GM12878 (cell line): Measurements from ENCODE around the gene PPP2R5C. TPM values are rescaled to one million over a fixed set of nuclear protein-coding genes. Genes with fewer than 3 reads are reported as not detected.
A peak's percentile ranks its signal among the peaks of the same experiment; 100 is the strongest.

Experiments used
- ATAC-seq: fragments of 200-7000 bp; cut with Tn5 transposase; 3 replicates; pipeline ENCODE4 v1.9.1; 2020; ENCODE audit warnings: mild to moderate bottlenecking, moderate library complexity
- BruUV-seq: library from RNA; stranded (reverse); fragments of 400-500 nt; replicated peaks from 2 replicates; lab custom pipeline; 2021; lab: Mats Ljungman, UMichigan
- CTCF ChIA-PET: fragments of 300-600 bp; sonication (Branson Sonifier 250); formaldehyde crosslinking; extraction: SDS; loops from one replicate; lab custom pipeline; 2021; ENCODE audit warnings: inconsistent platforms; lab: Yijun Ruan, JAX
- POLR2A ChIA-PET: fragments of 350-600 bp; formaldehyde crosslinking; extraction: SDS; loops from one replicate; lab custom pipeline; 2021; ENCODE audit warnings: inconsistent platforms; lab: Charles Lee
- RAD21 ChIA-PET: fragments of 300-600 bp; sonication (Branson Sonifier 250); formaldehyde crosslinking; loops from one replicate; lab custom pipeline; 2023; ENCODE audit warnings: antibody characterized with exemption; ENCODE audit not compliant: unreplicated experiment; lab: Charles Lee
- SMC1A ChIA-PET: fragments of 300-600 bp; sonication (Branson Sonifier 250); formaldehyde crosslinking; loops from one replicate; lab custom pipeline; 2023; ENCODE audit not compliant: unreplicated experiment, uncharacterized antibody; lab: Charles Lee
- DNase-seq: peaks from one replicate; pipeline ENCODE4 v3.0.0-alpha.2; 2011; ENCODE audit warnings: low read depth, low spot score
- FAIRE-seq: peaks from 3 replicates; lab custom pipeline; 2011; peaks lifted over from hg19 to GRCh38; lab: Jason Lieb, UNC
- H2AFZ ChIP-seq: 2 replicates; pipeline ENCODE4 v1.6.0; 2011; ENCODE audit warnings: low read depth, low read length, control low read depth; ENCODE audit not compliant: control insufficient read depth
- H3K27ac ChIP-seq: 2 replicates; pipeline ENCODE4 v1.5.1; 2011; ENCODE audit warnings: control low read depth; ENCODE audit not compliant: control insufficient read depth, insufficient read depth
- H3K27me3 ChIP-seq, 2 experiments: replicated peaks in 1 of 2; 2 replicates each; pipeline versions ENCODE4 v1.6.0 to v1.6.1; 2011; ENCODE audit warnings: low read length in 1 of 2; ENCODE audit not compliant: control insufficient read depth in 2 of 2, insufficient read depth in 2 of 2
- H3K36me3 ChIP-seq, 2 experiments: 2 replicates each; pipeline ENCODE4 v1.5.1; 2011; ENCODE audit warnings: low read length in 1 of 2; ENCODE audit not compliant: control insufficient read depth in 2 of 2, insufficient read depth in 2 of 2
- H3K4me1 ChIP-seq: 2 replicates; pipeline ENCODE4 v1.6.1; 2011; ENCODE audit warnings: mild to moderate bottlenecking, low read length, moderate library complexity, mixed read lengths; ENCODE audit not compliant: control insufficient read depth, insufficient read depth
- H3K4me2 ChIP-seq: 2 replicates; pipeline ENCODE4 v1.6.0; 2011; ENCODE audit warnings: control low read depth; ENCODE audit not compliant: control insufficient read depth, insufficient read depth
- H3K4me3 ChIP-seq: fragments of 200-600 bp; sonication (generic); 2 replicates; pipeline ENCODE4 v1.5.1; 2016
- H3K79me2 ChIP-seq: 2 replicates; pipeline ENCODE4 v1.6.0; 2011; ENCODE audit warnings: low read length; ENCODE audit not compliant: control insufficient read depth, insufficient read depth
- H3K9ac ChIP-seq: 2 replicates; pipeline ENCODE4 v1.8.0; 2011; ENCODE audit warnings: low read length, control low read depth, mixed read lengths; ENCODE audit not compliant: control insufficient read depth, insufficient read depth
- H3K9me3 ChIP-seq: replicated peaks from 3 replicates; pipeline ENCODE4 v1.5.1; 2011; ENCODE audit warnings: mild to moderate bottlenecking, low read length; ENCODE audit not compliant: control insufficient read depth, insufficient read depth
- H4K20me1 ChIP-seq: 2 replicates; pipeline ENCODE4 v1.6.0; 2011; ENCODE audit not compliant: control insufficient read depth, insufficient read depth
- DPF2 ChIP-seq: fragments of 450-650 bp; IDR thresholded peaks from 2 replicates; pipeline ENCODE4 v1.6.1; 2017; ENCODE audit warnings: mild to moderate bottlenecking
- EZH2 ChIP-seq: IDR thresholded peaks from 2 replicates; pipeline ENCODE4 v1.6.1; 2012; ENCODE audit warnings: low read depth, mild to moderate bottlenecking, control low read depth, inconsistent platforms, low read length, borderline replicate concordance; ENCODE audit not compliant: control insufficient read depth
- PAX5 ChIP-seq: IDR thresholded peaks from 2 replicates; pipeline ENCODE4 v1.6.1; 2011; ENCODE audit warnings: low read depth, low read length, borderline replicate concordance
- RB1 ChIP-seq: fragments of 450-650 bp; formaldehyde crosslinking; IDR thresholded peaks from 2 replicates; pipeline ENCODE4 v1.6.1; 2017; ENCODE audit warnings: mild to moderate bottlenecking, borderline replicate concordance
- WGBS: methylation state at CpG from one replicate; pipeline ENCODE4 v1.1.6; 2016; ENCODE audit warnings: low lambda C conversion rate; ENCODE audit not compliant: insufficient replicate concordance, insufficient coverage; ENCODE audit errors: missing lambda C conversion rate; 5-methylcytosine and 5-hydroxymethylcytosine counted together
- in situ Hi-C: fragments of 300-500 bp; cut with MboI; formaldehyde crosslinking; loops from 9 replicates; pipeline ENCODE4 v1.14.3; 2018; ENCODE audit warnings: mixed read lengths
- intact Hi-C: fragments of 100-400 bp; cut with micrococcal nuclease; formaldehyde crosslinking; loops from one replicate; pipeline ENCODE4 v1.14.2; 2022; ENCODE audit not compliant: unreplicated experiment
- polyA plus RNA-seq, 11 experiments: library from polyadenylated mRNA; depleted of rRNA in 4 of 11; unstranded in 6 of 11; stranded (reverse) in 5 of 11; fragments of >200 nt; fragmentation: Nextera tagmentation in 4 of 11; fragmentation: Illumina TruSeq in 1 of 11; extraction: Ambion mirVana in 4 of 11; extraction: Trizol in 1 of 11; gene quantifications; 1 replicate in 1 of 11; 2 replicates in 10 of 11; pipeline versions ENCODE4 v1.2.1 to v1.2.3, GENCODE V29; 2011 to 2016; ENCODE audit warnings: inconsistent platforms in 2 of 11, missing spikeins in 2 of 11, low read depth in 1 of 11
- total RNA-seq, 4 experiments: library from RNA; depleted of rRNA in 3 of 4; stranded (reverse); fragments of >200 nt in 3 of 4; fragmentation: Illumina TruSeq in 1 of 4; extraction: Trizol in 1 of 4; gene quantifications; 2 replicates each; pipeline versions ENCODE4 v1.2.1 to v1.2.3, GENCODE V29; 2013 to 2021
- TF ChIP-seq, protein P1 (sequence below): fragments of 450-650 bp; IDR thresholded peaks from 2 replicates; pipeline ENCODE4 v1.6.1; 2017; ENCODE audit warnings: borderline replicate concordance
- TF ChIP-seq, protein P2 (sequence below): fragments of 150-350 bp; IDR thresholded peaks from 2 replicates; pipeline ENCODE4 v1.6.1; 2014; ENCODE audit warnings: mild to moderate bottlenecking, low read depth, low read length
- TF ChIP-seq, protein P3 (sequence below): fragments of 450-650 bp; IDR thresholded peaks from 2 replicates; pipeline ENCODE4 v1.6.1; 2016; ENCODE audit warnings: mild to moderate bottlenecking, moderate library complexity, borderline replicate concordance
- TF ChIP-seq, protein P4 (sequence below): IDR thresholded peaks from 2 replicates; pipeline ENCODE4 v1.6.1; 2012; ENCODE audit warnings: low read depth, low read length, improper control_type of control experiment
- TF ChIP-seq, protein P5 (sequence below): fragments of 450-650 bp; IDR thresholded peaks from 2 replicates; pipeline ENCODE4 v1.6.1; 2017; ENCODE audit warnings: mild to moderate bottlenecking, moderate library complexity

Gene PPP2R5C
- total and polyA plus RNA-seq, 10 of the 15 experiments (the other 5 are each of a cell fraction or from before 2014, with no cell fraction given) = 106 to 199 (median 144) TPM

DNA sequence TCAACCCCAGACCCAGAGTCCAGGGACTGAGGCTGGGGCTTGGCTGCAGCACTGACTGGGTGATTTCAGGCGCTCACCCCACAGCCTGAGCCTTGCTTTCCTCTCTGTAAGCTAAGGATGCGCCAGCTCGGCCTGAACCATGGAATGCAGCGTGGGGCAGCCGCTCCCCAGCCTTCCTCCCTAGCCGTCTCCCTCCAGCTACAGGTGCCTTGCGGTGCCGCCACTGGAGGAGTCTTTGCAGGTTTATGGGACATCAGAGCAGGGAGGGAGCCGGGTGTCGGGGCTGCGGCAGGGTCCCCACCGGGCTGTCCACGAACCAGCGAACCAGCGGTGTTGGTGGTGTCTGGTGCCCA is 19.4 kb downstream of the PPP2R5C start:
- ChIA-PET POLR2A (no interaction called here), CTCF (no interaction called here), SMC1A (no interaction called here), RAD21 (no interaction called here)
- H2AFZ ChIP-seq = no peak overlapping the region; the same call in 1 of the 2 replicates
- intact Hi-C loops (no loop called here), in situ Hi-C loops (no loop called here)
- no peaks in the 10 kb centered on the region for H4K20me1 ChIP-seq
- DNase-seq = no peak
- no peak overlapping the region for H3K4me3 ChIP-seq
- H3K9me3 ChIP-seq = no peaks in the 10 kb centered on the region
- no peak overlapping the region for H3K4me2 ChIP-seq
- peak; percentile 36 for ATAC-seq
- no peak overlapping the region for H3K9ac ChIP-seq
- H3K27ac ChIP-seq = no peak overlapping the region
- no peaks in the 10 kb centered on the region for H3K79me2 ChIP-seq
- TF ChIP-seq PAX5 = no peak
- TF ChIP-seq, protein P1, sequence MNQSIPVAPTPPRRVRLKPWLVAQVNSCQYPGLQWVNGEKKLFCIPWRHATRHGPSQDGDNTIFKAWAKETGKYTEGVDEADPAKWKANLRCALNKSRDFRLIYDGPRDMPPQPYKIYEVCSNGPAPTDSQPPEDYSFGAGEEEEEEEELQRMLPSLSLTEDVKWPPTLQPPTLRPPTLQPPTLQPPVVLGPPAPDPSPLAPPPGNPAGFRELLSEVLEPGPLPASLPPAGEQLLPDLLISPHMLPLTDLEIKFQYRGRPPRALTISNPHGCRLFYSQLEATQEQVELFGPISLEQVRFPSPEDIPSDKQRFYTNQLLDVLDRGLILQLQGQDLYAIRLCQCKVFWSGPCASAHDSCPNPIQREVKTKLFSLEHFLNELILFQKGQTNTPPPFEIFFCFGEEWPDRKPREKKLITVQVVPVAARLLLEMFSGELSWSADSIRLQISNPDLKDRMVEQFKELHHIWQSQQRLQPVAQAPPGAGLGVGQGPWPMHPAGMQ = no peak
- TF ChIP-seq RB1 = no peak
- TF ChIP-seq, protein P2, sequence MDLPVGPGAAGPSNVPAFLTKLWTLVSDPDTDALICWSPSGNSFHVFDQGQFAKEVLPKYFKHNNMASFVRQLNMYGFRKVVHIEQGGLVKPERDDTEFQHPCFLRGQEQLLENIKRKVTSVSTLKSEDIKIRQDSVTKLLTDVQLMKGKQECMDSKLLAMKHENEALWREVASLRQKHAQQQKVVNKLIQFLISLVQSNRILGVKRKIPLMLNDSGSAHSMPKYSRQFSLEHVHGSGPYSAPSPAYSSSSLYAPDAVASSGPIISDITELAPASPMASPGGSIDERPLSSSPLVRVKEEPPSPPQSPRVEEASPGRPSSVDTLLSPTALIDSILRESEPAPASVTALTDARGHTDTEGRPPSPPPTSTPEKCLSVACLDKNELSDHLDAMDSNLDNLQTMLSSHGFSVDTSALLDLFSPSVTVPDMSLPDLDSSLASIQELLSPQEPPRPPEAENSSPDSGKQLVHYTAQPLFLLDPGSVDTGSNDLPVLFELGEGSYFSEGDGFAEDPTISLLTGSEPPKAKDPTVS = no peak
- TF ChIP-seq, protein P3, sequence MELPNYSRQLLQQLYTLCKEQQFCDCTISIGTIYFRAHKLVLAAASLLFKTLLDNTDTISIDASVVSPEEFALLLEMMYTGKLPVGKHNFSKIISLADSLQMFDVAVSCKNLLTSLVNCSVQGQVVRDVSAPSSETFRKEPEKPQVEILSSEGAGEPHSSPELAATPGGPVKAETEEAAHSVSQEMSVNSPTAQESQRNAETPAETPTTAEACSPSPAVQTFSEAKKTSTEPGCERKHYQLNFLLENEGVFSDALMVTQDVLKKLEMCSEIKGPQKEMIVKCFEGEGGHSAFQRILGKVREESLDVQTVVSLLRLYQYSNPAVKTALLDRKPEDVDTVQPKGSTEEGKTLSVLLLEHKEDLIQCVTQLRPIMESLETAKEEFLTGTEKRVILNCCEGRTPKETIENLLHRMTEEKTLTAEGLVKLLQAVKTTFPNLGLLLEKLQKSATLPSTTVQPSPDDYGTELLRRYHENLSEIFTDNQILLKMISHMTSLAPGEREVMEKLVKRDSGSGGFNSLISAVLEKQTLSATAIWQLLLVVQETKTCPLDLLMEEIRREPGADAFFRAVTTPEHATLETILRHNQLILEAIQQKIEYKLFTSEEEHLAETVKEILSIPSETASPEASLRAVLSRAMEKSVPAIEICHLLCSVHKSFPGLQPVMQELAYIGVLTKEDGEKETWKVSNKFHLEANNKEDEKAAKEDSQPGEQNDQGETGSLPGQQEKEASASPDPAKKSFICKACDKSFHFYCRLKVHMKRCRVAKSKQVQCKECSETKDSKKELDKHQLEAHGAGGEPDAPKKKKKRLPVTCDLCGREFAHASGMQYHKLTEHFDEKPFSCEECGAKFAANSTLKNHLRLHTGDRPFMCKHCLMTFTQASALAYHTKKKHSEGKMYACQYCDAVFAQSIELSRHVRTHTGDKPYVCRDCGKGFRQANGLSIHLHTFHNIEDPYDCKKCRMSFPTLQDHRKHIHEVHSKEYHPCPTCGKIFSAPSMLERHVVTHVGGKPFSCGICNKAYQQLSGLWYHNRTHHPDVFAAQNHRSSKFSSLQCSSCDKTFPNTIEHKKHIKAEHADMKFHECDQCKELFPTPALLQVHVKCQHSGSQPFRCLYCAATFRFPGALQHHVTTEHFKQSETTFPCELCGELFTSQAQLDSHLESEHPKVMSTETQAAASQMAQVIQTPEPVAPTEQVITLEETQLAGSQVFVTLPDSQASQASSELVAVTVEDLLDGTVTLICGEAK = no peak
- no peak for TF ChIP-seq DPF2
- TF ChIP-seq EZH2 = no peak
- TF ChIP-seq, protein P4, sequence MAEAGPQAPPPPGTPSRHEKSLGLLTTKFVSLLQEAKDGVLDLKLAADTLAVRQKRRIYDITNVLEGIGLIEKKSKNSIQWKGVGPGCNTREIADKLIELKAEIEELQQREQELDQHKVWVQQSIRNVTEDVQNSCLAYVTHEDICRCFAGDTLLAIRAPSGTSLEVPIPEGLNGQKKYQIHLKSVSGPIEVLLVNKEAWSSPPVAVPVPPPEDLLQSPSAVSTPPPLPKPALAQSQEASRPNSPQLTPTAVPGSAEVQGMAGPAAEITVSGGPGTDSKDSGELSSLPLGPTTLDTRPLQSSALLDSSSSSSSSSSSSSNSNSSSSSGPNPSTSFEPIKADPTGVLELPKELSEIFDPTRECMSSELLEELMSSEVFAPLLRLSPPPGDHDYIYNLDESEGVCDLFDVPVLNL = no peak
- TF ChIP-seq, protein P5, sequence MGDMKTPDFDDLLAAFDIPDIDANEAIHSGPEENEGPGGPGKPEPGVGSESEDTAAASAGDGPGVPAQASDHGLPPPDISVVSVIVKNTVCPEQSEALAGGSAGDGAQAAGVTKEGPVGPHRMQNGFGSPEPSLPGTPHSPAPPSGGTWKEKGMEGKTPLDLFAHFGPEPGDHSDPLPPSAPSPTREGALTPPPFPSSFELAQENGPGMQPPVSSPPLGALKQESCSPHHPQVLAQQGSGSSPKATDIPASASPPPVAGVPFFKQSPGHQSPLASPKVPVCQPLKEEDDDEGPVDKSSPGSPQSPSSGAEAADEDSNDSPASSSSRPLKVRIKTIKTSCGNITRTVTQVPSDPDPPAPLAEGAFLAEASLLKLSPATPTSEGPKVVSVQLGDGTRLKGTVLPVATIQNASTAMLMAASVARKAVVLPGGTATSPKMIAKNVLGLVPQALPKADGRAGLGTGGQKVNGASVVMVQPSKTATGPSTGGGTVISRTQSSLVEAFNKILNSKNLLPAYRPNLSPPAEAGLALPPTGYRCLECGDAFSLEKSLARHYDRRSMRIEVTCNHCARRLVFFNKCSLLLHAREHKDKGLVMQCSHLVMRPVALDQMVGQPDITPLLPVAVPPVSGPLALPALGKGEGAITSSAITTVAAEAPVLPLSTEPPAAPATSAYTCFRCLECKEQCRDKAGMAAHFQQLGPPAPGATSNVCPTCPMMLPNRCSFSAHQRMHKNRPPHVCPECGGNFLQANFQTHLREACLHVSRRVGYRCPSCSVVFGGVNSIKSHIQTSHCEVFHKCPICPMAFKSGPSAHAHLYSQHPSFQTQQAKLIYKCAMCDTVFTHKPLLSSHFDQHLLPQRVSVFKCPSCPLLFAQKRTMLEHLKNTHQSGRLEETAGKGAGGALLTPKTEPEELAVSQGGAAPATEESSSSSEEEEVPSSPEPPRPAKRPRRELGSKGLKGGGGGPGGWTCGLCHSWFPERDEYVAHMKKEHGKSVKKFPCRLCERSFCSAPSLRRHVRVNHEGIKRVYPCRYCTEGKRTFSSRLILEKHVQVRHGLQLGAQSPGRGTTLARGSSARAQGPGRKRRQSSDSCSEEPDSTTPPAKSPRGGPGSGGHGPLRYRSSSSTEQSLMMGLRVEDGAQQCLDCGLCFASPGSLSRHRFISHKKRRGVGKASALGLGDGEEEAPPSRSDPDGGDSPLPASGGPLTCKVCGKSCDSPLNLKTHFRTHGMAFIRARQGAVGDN = no peak
- FAIRE-seq = no peak
- H3K27me3 ChIP-seq = peaks cover 4% of the 10 kb centered on the region in 2 experiments; a peak in 2 of 4 replicates
- no peaks in the 10 kb centered on the region for H3K36me3 ChIP-seq
- no TSS peak for BruUV-seq
- WGBS = 49% methylated on average over 14 of the region's 15 CpGs
- peaks cover 7% of the 10 kb centered on the region for H3K4me1 ChIP-seq
